HepG2 (cell line): ENCODE measurements around the gene TMEM258. TPM values are rescaled to one million over a fixed set of nuclear protein-coding genes. Genes with fewer than 3 reads are reported as not detected.

Experiments
- ARNT2 ChIP-seq: sonication (generic); formaldehyde crosslinking; IDR thresholded peaks from 2 replicates; pipeline ENCODE4 v1.8.0; 2022; ENCODE audit warnings: mild to moderate bottlenecking, low read depth, missing genetic modification reagents, moderate library complexity
- CREB1 ChIP-seq, 2 experiments: fragments of 450-650 bp in 1 of 2; IDR thresholded peaks; 2 replicates each; pipeline ENCODE4 v1.6.1; 2016 to 2017; ENCODE audit warnings: control low read depth in 1 of 2, mild to moderate bottlenecking in 1 of 2, missing compliant biosample characterization in 1 of 2, missing genetic modification characterization in 1 of 2
- ESRRA ChIP-seq: sonication (generic); formaldehyde crosslinking; IDR thresholded peaks from 2 replicates; pipeline ENCODE4 v1.5.1; 2020; ENCODE audit warnings: mild to moderate bottlenecking, low read depth, missing genetic modification reagents
- GFI1 ChIP-seq: sonication (generic); formaldehyde crosslinking; IDR thresholded peaks from 2 replicates; pipeline ENCODE4 v1.5.0; 2020; ENCODE audit warnings: missing genetic modification reagents, mild to moderate bottlenecking, borderline replicate concordance
- HNRNPH1 ChIP-seq: fragments of 200-400 bp; formaldehyde crosslinking; optimal IDR thresholded peaks from 2 replicates; pipeline ENCODE3; 2017; ENCODE audit warnings: mild to moderate bottlenecking, low read depth, low read length
- IKZF1 ChIP-seq: fragments of 450-650 bp; IDR thresholded peaks from 2 replicates; pipeline ENCODE4 v1.7.1; 2016
- KLF6 ChIP-seq: IDR thresholded peaks from 2 replicates; pipeline ENCODE4 v1.8.0; 2016; ENCODE audit warnings: missing biosample characterization, missing genetic modification reagents
- NKX3-1 ChIP-seq: sonication (generic); formaldehyde crosslinking; IDR thresholded peaks from 2 replicates; pipeline ENCODE4 v1.5.0; 2020; ENCODE audit warnings: missing genetic modification reagents
- NPAS2 ChIP-seq: sonication (generic); formaldehyde crosslinking; IDR thresholded peaks from 2 replicates; pipeline ENCODE4 v1.8.0; 2022; ENCODE audit warnings: mild to moderate bottlenecking, missing genetic modification reagents, borderline replicate concordance
- ONECUT2 ChIP-seq: sonication (generic); formaldehyde crosslinking; IDR thresholded peaks from 2 replicates; pipeline ENCODE4 v1.4.0; 2020; ENCODE audit warnings: missing genetic modification reagents
- RBM39 ChIP-seq: fragments of 200-400 bp; formaldehyde crosslinking; IDR thresholded peaks from one replicate; pipeline ENCODE4 v1.6.1; 2018; ENCODE audit warnings: antibody characterized with exemption, mild to moderate bottlenecking, low read depth, low read length; ENCODE audit not compliant: poor library complexity, severe bottlenecking
- SIN3A ChIP-seq: IDR thresholded peaks from 2 replicates; pipeline ENCODE4 v1.6.1; 2011; ENCODE audit warnings: low read depth, mild to moderate bottlenecking, control low read depth, low read length, borderline replicate concordance
- ZC3H4 ChIP-seq: sonication (generic); formaldehyde crosslinking; IDR thresholded peaks from 2 replicates; pipeline ENCODE4 v1.4.0; 2020; ENCODE audit warnings: missing genetic modification reagents, borderline replicate concordance
- ZIK1 ChIP-seq: sonication (generic); formaldehyde crosslinking; IDR thresholded peaks from 2 replicates; pipeline ENCODE4 v1.5.0; 2020; ENCODE audit warnings: mild to moderate bottlenecking, low read depth, missing genetic modification reagents, borderline replicate concordance
- ZKSCAN5 ChIP-seq: sonication (generic); formaldehyde crosslinking; IDR thresholded peaks from 2 replicates; pipeline ENCODE4 v1.5.1; 2020; ENCODE audit warnings: mild to moderate bottlenecking, missing genetic modification reagents
- ZNF10 ChIP-seq: sonication (generic); formaldehyde crosslinking; IDR thresholded peaks from 2 replicates; pipeline ENCODE4 v1.4.0; 2020; ENCODE audit warnings: mild to moderate bottlenecking, low read depth, missing genetic modification reagents, borderline replicate concordance
- ZNF101 ChIP-seq: sonication (generic); formaldehyde crosslinking; IDR thresholded peaks from 2 replicates; pipeline ENCODE4 v1.4.0; 2020; ENCODE audit warnings: mild to moderate bottlenecking, low read depth, missing genetic modification reagents, borderline replicate concordance
- ZNF30 ChIP-seq: sonication (generic); formaldehyde crosslinking; IDR thresholded peaks from 2 replicates; pipeline ENCODE4 v1.5.0; 2020; ENCODE audit warnings: mild to moderate bottlenecking, missing genetic modification reagents
- ZNF44 ChIP-seq: sonication (generic); formaldehyde crosslinking; IDR thresholded peaks from 2 replicates; pipeline ENCODE4 v1.5.1; 2020; ENCODE audit warnings: mild to moderate bottlenecking, missing genetic modification reagents
- ZNF460 ChIP-seq: sonication (generic); formaldehyde crosslinking; IDR thresholded peaks from 2 replicates; pipeline ENCODE4 v1.5.1; 2020; ENCODE audit warnings: missing genetic modification reagents, mild to moderate bottlenecking, borderline replicate concordance
- ZNF543 ChIP-seq: sonication (generic); formaldehyde crosslinking; IDR thresholded peaks from 2 replicates; pipeline ENCODE4 v1.4.0; 2020; ENCODE audit warnings: mild to moderate bottlenecking, missing genetic modification reagents
- ZNF549 ChIP-seq: sonication (generic); formaldehyde crosslinking; IDR thresholded peaks from 2 replicates; pipeline ENCODE4 v1.5.0; 2020; ENCODE audit warnings: missing genetic modification reagents
- ZNF704 ChIP-seq: sonication (generic); formaldehyde crosslinking; IDR thresholded peaks from 2 replicates; pipeline ENCODE4 v1.8.1; 2023; ENCODE audit warnings: mild to moderate bottlenecking, inconsistent platforms, moderate library complexity, missing genetic modification reagents, borderline replicate concordance
- ZNF746 ChIP-seq: sonication (generic); formaldehyde crosslinking; IDR thresholded peaks from 2 replicates; pipeline ENCODE4 v1.8.0; 2022; ENCODE audit warnings: mild to moderate bottlenecking, missing genetic modification reagents
- ZNF780A ChIP-seq: sonication (generic); formaldehyde crosslinking; IDR thresholded peaks from 2 replicates; pipeline ENCODE4 v1.8.0; 2022; ENCODE audit warnings: mild to moderate bottlenecking, missing genetic modification reagents, moderate library complexity
- ZSCAN29 ChIP-seq: sonication (generic); formaldehyde crosslinking; conservative IDR thresholded peaks from 2 replicates; pipeline ENCODE4 v1.4.0; 2020; ENCODE audit warnings: mild to moderate bottlenecking, missing genetic modification reagents
- polyA plus RNA-seq, 8 experiments: library from polyadenylated mRNA; depleted of rRNA in 3 of 8; stranded (reverse) in 7 of 8; unstranded in 1 of 8; fragments of >200 nt; fragmentation: Illumina TruSeq in 4 of 8; extraction: Trizol in 4 of 8; gene quantifications; 2 replicates each; pipeline versions ENCODE4 v1.2.1 to v1.2.3, GENCODE V29; 2011 to 2016; ENCODE audit warnings: low read depth in 4 of 8, missing spikeins in 1 of 8, mixed read lengths in 1 of 8; ENCODE audit not compliant: insufficient read depth in 1 of 8
- total RNA-seq, 5 experiments: library from RNA; depleted of rRNA; stranded (reverse); fragments of >200 nt; fragmentation: Illumina TruSeq; extraction: Trizol; gene quantifications; 2 replicates each; pipeline ENCODE4 v1.2.3, GENCODE V29; 2016; ENCODE audit warnings: low read depth in 1 of 5
- TF ChIP-seq, protein P1 (sequence below): sonication (generic); formaldehyde crosslinking; conservative IDR thresholded peaks from 2 replicates; pipeline ENCODE4 v1.8.0; 2022; ENCODE audit warnings: mild to moderate bottlenecking, moderate library complexity, missing genetic modification reagents

Gene TMEM258
- total and polyA plus RNA-seq, 2 of the 13 experiments (the other 11 are each of a cell fraction or from before 2014, with no cell fraction given) = 175 to 424 TPM

- peak; percentile 87 for TF ChIP-seq CREB1 (IDR thresholded peaks at IDR 0.05)
- peak; percentile 84 for TF ChIP-seq CREB1 (CRISPR knock-in tag; IDR thresholded peaks at IDR 0.05)
- TF ChIP-seq ZC3H4 (CRISPR knock-in tag) = no peak
- TF ChIP-seq NKX3-1 (CRISPR knock-in tag) = 0 out of 2 replicates have a peak, but pooled peaks have one; percentile 57
- TF ChIP-seq KLF6 = no peak
- TF ChIP-seq IKZF1 = no peak
- TF ChIP-seq ZIK1 (CRISPR knock-in tag) = peak; percentile 26
- no peak for TF ChIP-seq ZNF746
- TF ChIP-seq ZNF780A (CRISPR knock-in tag) = no peak
- TF ChIP-seq ZNF101 (CRISPR knock-in tag) = no peak
- TF ChIP-seq GFI1 (CRISPR knock-in tag) = 0 out of 2 replicates have a peak, but pooled peaks have one; percentile 76
- TF ChIP-seq ZNF460 (CRISPR knock-in tag) = no peak
- peak; percentile 82; the same call in 1 of the 2 replicates for TF ChIP-seq ZNF549 (CRISPR knock-in tag)
- no peak for TF ChIP-seq ZNF10 (CRISPR knock-in tag)
- no peak for TF ChIP-seq ZNF44
- no peak for TF ChIP-seq ZNF30 (CRISPR knock-in tag)
- TF ChIP-seq, protein P1, sequence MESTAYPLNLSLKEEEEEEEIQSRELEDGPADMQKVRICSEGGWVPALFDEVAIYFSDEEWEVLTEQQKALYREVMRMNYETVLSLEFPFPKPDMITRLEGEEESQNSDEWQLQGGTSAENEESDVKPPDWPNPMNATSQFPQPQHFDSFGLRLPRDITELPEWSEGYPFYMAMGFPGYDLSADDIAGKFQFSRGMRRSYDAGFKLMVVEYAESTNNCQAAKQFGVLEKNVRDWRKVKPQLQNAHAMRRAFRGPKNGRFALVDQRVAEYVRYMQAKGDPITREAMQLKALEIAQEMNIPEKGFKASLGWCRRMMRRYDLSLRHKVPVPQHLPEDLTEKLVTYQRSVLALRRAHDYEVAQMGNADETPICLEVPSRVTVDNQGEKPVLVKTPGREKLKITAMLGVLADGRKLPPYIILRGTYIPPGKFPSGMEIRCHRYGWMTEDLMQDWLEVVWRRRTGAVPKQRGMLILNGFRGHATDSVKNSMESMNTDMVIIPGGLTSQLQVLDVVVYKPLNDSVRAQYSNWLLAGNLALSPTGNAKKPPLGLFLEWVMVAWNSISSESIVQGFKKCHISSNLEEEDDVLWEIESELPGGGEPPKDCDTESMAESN = peak; percentile 89; the same call in 1 of the 2 replicates
- TF ChIP-seq RBM39 = peak; percentile 39
- no peak for TF ChIP-seq SIN3A
- TF ChIP-seq ZKSCAN5 (CRISPR knock-in tag) = no peak
- peak; percentile 75; the same call in 1 of the 2 replicates for TF ChIP-seq ZNF704
- TF ChIP-seq ZNF543 (CRISPR knock-in tag) = no peak
- no peak for TF ChIP-seq HNRNPH1
- TF ChIP-seq ONECUT2 (CRISPR knock-in tag) = no peak; the same call in 1 of the 2 replicates
- peak; percentile 60 for TF ChIP-seq ESRRA (CRISPR knock-in tag)
- TF ChIP-seq ARNT2 (CRISPR knock-in tag) = peak; percentile 89
- no peak for TF ChIP-seq NPAS2
- no peak for TF ChIP-seq ZSCAN29 (CRISPR knock-in tag)
Measured at GRCh38 chr11:61814958-61815789, 22.8 kb upstream of the TMEM258 start (continued).
